ENCODE measurements around the gene PLEKHA5.

DNA sequence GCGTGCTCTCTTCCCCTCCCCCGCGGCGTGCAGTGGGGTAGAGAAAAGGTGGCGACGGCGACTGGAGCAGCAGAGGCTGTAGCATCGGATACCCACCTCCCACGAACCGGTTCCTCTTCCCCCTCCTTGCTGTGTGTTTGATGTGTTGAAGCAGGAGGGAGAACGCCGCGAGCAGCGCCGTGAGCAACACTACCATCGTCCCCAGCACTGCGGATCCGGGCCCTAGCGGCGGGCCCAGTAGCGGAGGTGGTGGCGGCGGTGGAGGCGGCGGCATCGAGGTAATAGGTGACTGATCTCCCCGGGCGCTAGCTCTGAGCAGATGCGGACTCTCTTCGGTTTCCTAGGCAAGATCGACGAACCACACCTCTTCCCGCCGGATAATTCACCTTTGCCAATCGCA is 176.8 kb downstream of the PLEKHA5 start:
- TF ChIP-seq, protein P1, sequence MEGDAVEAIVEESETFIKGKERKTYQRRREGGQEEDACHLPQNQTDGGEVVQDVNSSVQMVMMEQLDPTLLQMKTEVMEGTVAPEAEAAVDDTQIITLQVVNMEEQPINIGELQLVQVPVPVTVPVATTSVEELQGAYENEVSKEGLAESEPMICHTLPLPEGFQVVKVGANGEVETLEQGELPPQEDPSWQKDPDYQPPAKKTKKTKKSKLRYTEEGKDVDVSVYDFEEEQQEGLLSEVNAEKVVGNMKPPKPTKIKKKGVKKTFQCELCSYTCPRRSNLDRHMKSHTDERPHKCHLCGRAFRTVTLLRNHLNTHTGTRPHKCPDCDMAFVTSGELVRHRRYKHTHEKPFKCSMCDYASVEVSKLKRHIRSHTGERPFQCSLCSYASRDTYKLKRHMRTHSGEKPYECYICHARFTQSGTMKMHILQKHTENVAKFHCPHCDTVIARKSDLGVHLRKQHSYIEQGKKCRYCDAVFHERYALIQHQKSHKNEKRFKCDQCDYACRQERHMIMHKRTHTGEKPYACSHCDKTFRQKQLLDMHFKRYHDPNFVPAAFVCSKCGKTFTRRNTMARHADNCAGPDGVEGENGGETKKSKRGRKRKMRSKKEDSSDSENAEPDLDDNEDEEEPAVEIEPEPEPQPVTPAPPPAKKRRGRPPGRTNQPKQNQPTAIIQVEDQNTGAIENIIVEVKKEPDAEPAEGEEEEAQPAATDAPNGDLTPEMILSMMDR (IDR thresholded peaks at IDR 0.05; ENCODE audit: low read length) = no peak
- no peak for TF ChIP-seq EZH2 (IDR thresholded peaks at IDR 0.05; ENCODE audit: borderline replicate concordance, low read length)

Measured in OCI-LY1 (cell line).